Measurements from ENCODE around the gene ATXN7L1. TPM values are rescaled to one million over a fixed set of nuclear protein-coding genes. Genes with fewer than 3 reads are reported as not detected.

The ATXN7L1 gene
- total RNA-seq, 4 donors from 2014 or later, result 12.3 to 28.8 (median 21.0) TPM

DNA sequence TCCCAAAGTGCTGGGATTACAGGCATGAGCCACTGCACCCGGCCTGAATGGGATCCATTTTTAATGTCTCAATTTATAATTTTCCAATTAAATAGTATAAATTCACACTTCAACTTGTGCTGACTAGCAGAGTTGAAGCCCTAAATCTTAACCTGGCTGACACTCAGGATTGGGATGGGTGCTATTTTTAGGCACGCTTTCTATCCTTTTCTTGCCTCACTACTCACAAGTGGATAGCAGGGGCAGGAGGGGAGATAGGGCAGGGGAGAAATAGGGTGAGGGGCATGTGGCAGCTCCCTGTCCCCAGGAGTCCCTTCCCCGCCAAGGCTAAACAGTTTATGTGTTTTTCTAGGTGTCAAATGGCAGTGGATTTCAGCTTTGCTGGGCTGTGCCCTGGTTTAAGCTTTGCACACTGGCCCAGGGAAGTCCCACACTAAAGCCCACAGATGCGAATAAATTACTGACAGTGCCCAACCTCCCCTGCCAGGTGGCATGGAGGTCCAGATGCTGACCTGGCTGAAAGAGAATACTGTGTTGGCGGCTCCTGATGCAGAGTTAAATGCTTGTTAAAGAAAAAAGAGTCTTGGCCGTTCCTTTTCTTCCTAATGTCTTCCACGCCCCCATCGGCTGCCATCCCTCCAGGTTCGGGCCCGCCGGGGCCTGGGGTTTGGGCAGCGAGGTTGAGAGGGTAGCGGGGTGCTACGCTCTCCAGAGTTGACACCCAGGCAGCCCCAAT lies 259.0 kb downstream of the ATXN7L1 start:
- DNase-seq, result no peak
- no peak overlapping the region for H3K27ac ChIP-seq
- no peaks in the 10 kb centered on the region for H3K9me3 ChIP-seq
- in situ Hi-C loops (cut with MboI; ENCODE audit: low pct_ligation_motif_present in 1 of 4, low pct_unique_long_range_greater_than_20kb in 1 of 4, low sequenced_read_pairs in 3 of 4) (no loop called here), intact Hi-C loops (cut with DNase I; ENCODE audit: low total_unique reads) (no loop called here)
- no peaks in the 10 kb centered on the region for H3K27me3 ChIP-seq
- H3K4me1 ChIP-seq, result no peaks in the 10 kb centered on the region
- H3K36me3 ChIP-seq, result peaks cover 0 to 9% (median 4%) of the 10 kb centered on the region in 4 donors
- TF ChIP-seq EP300 (IDR thresholded peaks at IDR 0.05; ENCODE audit: low read depth), result no peak
- TF ChIP-seq POLR2AphosphoS5 (IDR thresholded peaks at IDR 0.05), result no peak
- WGBS, 2 donors (ENCODE audit: low coverage in 1 of 2), result 86 to 96% methylated on average over 5 to 14 of the region's 14 CpGs
- no peak overlapping the region for H3K4me3 ChIP-seq

DNA sequence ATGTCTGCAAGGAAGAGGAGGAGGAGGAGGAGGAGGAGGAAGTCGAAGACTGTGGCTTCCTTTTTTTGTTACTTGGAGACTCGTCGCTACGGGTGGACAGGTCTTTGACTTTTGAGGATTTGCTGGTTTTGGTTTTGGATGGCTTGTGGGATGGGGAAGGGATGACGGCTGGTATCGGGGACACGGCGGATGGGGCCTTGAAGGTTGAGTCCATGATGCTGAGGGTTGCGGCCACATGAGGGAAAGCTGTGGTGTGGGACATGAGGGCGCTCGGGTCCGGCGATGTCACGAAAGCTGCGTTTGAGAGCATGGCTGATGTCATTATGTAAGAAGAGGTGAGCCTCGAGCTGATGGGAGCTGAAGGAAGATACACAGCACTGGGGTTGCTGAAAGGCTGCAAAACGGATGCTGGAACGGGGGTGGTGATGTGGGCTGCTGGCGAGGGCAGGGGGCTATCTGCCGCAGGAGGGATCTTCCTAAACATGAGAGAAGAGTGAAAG lies 262.0 kb downstream of the ATXN7L1 start:
- no peaks in the 10 kb centered on the region for H3K9me3 ChIP-seq
- H3K27ac ChIP-seq, result no peak overlapping the region
- in situ Hi-C loops (cut with MboI; ENCODE audit: low pct_ligation_motif_present in 1 of 4, low pct_unique_long_range_greater_than_20kb in 1 of 4, low sequenced_read_pairs in 3 of 4), result no loop called here
- DNase-seq, result no peak
- TF ChIP-seq, protein P1, sequence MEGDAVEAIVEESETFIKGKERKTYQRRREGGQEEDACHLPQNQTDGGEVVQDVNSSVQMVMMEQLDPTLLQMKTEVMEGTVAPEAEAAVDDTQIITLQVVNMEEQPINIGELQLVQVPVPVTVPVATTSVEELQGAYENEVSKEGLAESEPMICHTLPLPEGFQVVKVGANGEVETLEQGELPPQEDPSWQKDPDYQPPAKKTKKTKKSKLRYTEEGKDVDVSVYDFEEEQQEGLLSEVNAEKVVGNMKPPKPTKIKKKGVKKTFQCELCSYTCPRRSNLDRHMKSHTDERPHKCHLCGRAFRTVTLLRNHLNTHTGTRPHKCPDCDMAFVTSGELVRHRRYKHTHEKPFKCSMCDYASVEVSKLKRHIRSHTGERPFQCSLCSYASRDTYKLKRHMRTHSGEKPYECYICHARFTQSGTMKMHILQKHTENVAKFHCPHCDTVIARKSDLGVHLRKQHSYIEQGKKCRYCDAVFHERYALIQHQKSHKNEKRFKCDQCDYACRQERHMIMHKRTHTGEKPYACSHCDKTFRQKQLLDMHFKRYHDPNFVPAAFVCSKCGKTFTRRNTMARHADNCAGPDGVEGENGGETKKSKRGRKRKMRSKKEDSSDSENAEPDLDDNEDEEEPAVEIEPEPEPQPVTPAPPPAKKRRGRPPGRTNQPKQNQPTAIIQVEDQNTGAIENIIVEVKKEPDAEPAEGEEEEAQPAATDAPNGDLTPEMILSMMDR (IDR thresholded peaks at IDR 0.05), result no peak
- TF ChIP-seq POLR2AphosphoS5 (IDR thresholded peaks at IDR 0.05), result no peak
- TF ChIP-seq POLR2A (IDR thresholded peaks at IDR 0.05), result no peak
- no peak for TF ChIP-seq EP300 (IDR thresholded peaks at IDR 0.05; ENCODE audit: low read depth)
- H3K36me3 ChIP-seq, result peaks cover 0 to 9% (median 4%) of the 10 kb centered on the region in 4 donors
- H3K27me3 ChIP-seq, result no peaks in the 10 kb centered on the region
- no peaks in the 10 kb centered on the region for H3K4me1 ChIP-seq
- WGBS, 2 donors (ENCODE audit: low coverage in 1 of 2), result 88 to 100% methylated on average over 5 to 20 of the region's 20 CpGs
- H3K4me3 ChIP-seq, result no peak overlapping the region
- intact Hi-C loops (cut with DNase I; ENCODE audit: low total_unique reads), result no loop called here

DNA sequence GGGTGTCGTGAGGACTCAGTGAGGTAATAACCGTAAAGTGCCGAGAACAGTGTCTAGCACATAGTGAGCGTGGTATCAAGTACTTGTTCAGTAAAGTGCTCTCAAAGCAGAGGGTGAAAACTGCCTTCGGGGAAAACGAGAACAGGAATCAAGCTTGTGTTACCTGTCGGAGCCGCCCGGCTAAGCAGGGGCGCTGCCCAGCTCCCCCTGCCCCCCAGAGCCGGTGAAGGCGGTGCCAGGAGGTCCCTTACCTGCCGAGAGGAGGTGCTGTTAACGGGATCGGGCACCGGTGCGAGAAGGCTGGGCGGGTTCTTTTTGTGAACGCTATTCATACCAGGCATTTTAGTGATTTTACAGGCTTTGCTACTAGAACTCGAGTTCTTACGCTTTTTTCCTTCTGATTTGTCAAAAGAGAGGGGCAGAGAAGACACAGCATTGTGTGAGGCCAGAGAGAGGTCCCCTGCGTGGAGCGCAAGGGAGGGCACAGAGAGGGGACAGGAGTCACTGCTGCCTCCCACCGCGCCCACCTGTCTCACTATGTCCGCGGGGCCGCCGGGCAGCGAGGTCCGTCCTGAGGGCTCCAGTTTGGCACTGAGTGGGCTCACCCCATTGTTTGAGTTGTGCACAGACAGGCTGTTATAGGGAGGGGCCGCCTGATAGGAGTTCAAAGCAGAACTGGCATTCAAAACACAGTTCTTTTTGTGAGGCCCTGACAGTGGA lies 262.6 kb downstream of the ATXN7L1 start:
- Histone ChIP-seq H3K9me3 (no peaks in the 10 kb centered on the region), H3K4me3 (no peak overlapping the region), H3K27me3 (no peaks in the 10 kb centered on the region), H3K4me1 (no peaks in the 10 kb centered on the region), H3K27ac (no peak overlapping the region), H3K36me3 (peaks cover 0 to 9% (median 4%) of the 10 kb centered on the region in 4 donors)
- intact Hi-C loops (cut with DNase I; ENCODE audit: low total_unique reads), result no loop called here
- WGBS, 2 donors (ENCODE audit: low coverage in 1 of 2), result 94 to 98% methylated on average over 13 to 32 of the region's 32 CpGs
- in situ Hi-C loops (cut with MboI; ENCODE audit: low pct_ligation_motif_present in 1 of 4, low pct_unique_long_range_greater_than_20kb in 1 of 4, low sequenced_read_pairs in 3 of 4), result no loop called here
- TF ChIP-seq POLR2A (IDR thresholded peaks at IDR 0.05) (no peak), EP300 (IDR thresholded peaks at IDR 0.05; ENCODE audit: low read depth) (no peak), POLR2AphosphoS5 (IDR thresholded peaks at IDR 0.05) (no peak)
- TF ChIP-seq, protein P1 (IDR thresholded peaks at IDR 0.05), result no peak
- DNase-seq, result no peak

DNA sequence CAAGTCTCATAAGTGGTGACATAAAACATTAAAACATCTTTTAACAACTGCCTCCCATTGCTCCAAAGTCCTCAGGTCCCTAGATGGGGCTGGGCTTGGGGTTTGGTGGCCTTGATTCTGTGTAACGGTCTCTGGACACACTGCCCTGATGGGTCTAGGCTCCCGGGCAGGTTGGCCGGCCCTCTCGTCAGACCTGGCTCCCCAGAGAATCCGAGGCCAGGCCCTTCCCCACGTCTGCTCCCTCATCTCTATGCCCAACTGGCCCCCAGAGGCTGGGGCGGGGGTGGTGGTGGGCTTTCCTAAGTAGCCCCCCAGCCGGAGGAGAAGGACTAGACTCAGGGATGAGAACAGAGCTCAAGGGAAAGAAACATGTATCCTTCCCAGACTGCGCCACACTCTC lies 263.6 kb downstream of the ATXN7L1 start:
- in situ Hi-C loops (cut with MboI; ENCODE audit: low pct_ligation_motif_present in 1 of 4, low pct_unique_long_range_greater_than_20kb in 1 of 4, low sequenced_read_pairs in 3 of 4), result no loop called here
- DNase-seq, result no peak
- intact Hi-C loops (cut with DNase I; ENCODE audit: low total_unique reads), result no loop called here
- Histone ChIP-seq H3K27ac (no peak overlapping the region), H3K36me3 (peaks cover 0 to 9% (median 4%) of the 10 kb centered on the region in 4 donors), H3K9me3 (no peaks in the 10 kb centered on the region), H3K4me1 (no peaks in the 10 kb centered on the region), H3K27me3 (no peaks in the 10 kb centered on the region), H3K4me3 (no peak overlapping the region)
- WGBS, 2 donors (ENCODE audit: low coverage in 1 of 2), result 80 to 94% methylated on average over 1 to 9 of the region's 9 CpGs
- TF ChIP-seq EP300 (IDR thresholded peaks at IDR 0.05; ENCODE audit: low read depth) (no peak), POLR2A (IDR thresholded peaks at IDR 0.05) (no peak), POLR2AphosphoS5 (IDR thresholded peaks at IDR 0.05) (no peak)
- TF ChIP-seq, protein P1 (IDR thresholded peaks at IDR 0.05), result no peak
